ENCODE measurements around the gene ALDH3B2.

The ALDH3B2 gene

DNA sequence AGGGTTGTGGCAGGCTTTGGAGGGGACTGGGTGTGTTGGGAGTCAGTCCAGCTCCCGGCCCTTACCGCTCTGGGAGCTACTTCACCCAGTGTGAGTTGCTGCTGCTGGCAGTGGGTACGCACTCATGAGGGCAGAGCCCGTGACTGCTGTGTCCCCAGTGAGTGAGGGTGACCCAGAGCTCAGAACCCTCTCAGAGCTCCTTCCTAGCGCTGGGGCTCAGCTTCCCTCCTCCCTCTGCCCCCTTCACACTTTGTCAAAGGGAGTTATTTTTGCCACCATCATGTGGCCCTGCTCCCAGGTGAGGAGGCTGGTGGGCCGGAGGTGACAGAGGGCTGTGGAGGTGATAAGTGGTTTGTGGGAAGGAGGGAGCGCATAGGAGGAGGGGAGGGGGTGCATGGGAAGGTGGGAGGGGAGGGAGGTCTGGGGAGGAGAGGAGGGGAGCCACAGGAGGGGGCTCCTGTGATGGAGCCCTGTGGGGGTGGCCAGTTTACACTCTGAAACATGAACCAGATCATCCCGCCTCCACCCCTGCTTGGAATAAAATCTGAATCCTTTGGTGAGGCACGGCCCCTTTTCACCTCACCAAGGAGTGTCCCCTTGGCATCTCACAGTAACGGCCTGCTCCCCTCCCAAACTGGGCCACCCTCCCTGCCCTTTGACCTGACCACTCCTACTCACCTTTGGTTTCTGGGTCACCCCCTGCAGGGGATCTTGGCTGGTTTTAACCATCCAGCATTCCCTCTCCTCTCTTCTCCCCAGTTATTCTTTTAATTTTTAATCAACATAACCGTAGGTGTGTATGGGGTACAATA lies 57.8 kb downstream of the ALDH3B2 start:
- Histone ChIP-seq H3K4me1 (ENCODE audit: control insufficient read depth, insufficient read depth, low read length) (peaks cover 42% of the 10 kb centered on the region), H3K9ac (ENCODE audit: low read length) (peak overlapping the region; percentile 17), H3K27me3 (ENCODE audit: control insufficient read depth, insufficient read depth, low read length) (no peaks in the 10 kb centered on the region; the same call in 1 of the 2 replicates), H3K36me3 (ENCODE audit: control insufficient read depth, insufficient read depth, low read length) (peaks cover 18% of the 10 kb centered on the region), H3K27ac (ENCODE audit: low read depth, low read length) (no peak overlapping the region), H3K4me3 (ENCODE audit: low read depth, low read length) (0 out of 2 replicates have a peak overlapping the region, but pooled peaks have one; percentile 4), H3K9me3 (ENCODE audit: control insufficient read depth, insufficient read depth, low read depth, low read length) (no peaks in the 10 kb centered on the region)

GRCh38 chr11:67615728-67616430 lies 58.5 kb downstream of the ALDH3B2 start:
- Histone ChIP-seq H3K9ac (ENCODE audit: low read length) (peak overlapping the region; percentile 17), H3K27ac (ENCODE audit: low read depth, low read length) (no peak overlapping the region), H3K4me3 (ENCODE audit: low read depth, low read length) (no peak overlapping the region), H3K27me3 (ENCODE audit: control insufficient read depth, insufficient read depth, low read length) (no peaks in the 10 kb centered on the region; the same call in 1 of the 2 replicates), H3K4me1 (ENCODE audit: control insufficient read depth, insufficient read depth, low read length) (peaks cover 42% of the 10 kb centered on the region), H3K9me3 (ENCODE audit: control insufficient read depth, insufficient read depth, low read depth, low read length) (no peaks in the 10 kb centered on the region), H3K36me3 (ENCODE audit: control insufficient read depth, insufficient read depth, low read length) (peaks cover 25% of the 10 kb centered on the region)

DNA sequence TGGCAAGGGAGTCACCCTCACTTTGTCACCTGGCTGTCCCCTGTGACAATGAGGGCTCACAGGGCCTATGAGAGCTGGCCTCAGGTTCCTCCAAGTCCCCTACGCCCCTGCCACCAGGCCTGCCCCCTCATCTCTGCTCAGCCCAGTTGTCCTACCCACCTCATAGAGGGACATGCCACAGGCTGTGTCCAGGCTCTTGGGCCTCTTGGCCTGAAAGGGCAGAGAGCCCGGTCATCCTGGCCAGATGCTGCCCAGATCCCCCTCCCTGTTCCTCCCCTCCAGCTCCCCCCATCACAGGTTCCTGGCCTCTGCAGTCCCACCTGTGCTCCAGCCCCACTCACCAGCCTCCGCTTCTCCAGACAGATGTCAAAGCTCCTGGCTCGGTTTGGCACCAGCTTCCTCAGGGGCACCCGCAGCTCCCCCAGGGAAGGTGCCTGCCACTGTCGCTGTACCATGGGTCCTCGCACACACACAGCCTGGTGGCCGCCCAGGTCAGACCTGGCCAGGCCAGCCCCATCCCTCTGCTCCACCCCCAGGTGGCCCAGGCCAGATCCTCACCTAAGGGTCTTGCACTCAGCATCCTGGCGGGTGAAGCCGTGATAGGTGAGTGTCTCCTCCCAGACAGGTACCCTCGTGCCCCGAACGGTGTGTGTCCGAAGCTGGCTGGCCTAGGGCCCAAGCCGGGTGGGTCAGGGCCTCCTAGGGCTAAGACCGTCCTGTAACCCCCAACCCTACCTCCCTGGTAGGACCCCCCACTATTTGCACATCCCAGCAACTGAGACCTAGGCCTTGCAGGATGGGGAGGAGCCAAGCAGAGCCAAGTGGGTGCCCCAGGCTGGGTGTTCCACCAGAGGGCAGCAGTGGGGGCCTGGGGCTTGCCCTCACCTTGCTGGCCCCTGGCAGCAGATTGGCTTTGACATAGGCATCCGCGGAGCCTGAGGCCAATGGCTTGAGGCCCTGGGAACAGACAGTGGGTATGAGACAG lies 59.4 kb downstream of the ALDH3B2 start:
- Histone ChIP-seq H3K36me3 (ENCODE audit: control insufficient read depth, insufficient read depth, low read length) (peaks cover 34% of the 10 kb centered on the region), H3K27me3 (ENCODE audit: control insufficient read depth, insufficient read depth, low read length) (no peaks in the 10 kb centered on the region; the same call in 1 of the 2 replicates), H3K4me1 (ENCODE audit: control insufficient read depth, insufficient read depth, low read length) (peaks cover 42% of the 10 kb centered on the region), H3K9me3 (ENCODE audit: control insufficient read depth, insufficient read depth, low read depth, low read length) (no peaks in the 10 kb centered on the region), H3K9ac (ENCODE audit: low read length) (no peak overlapping the region), H3K27ac (ENCODE audit: low read depth, low read length) (no peak overlapping the region), H3K4me3 (ENCODE audit: low read depth, low read length) (peak overlapping the region; percentile 37; the same call in 1 of the 2 replicates)

DNA sequence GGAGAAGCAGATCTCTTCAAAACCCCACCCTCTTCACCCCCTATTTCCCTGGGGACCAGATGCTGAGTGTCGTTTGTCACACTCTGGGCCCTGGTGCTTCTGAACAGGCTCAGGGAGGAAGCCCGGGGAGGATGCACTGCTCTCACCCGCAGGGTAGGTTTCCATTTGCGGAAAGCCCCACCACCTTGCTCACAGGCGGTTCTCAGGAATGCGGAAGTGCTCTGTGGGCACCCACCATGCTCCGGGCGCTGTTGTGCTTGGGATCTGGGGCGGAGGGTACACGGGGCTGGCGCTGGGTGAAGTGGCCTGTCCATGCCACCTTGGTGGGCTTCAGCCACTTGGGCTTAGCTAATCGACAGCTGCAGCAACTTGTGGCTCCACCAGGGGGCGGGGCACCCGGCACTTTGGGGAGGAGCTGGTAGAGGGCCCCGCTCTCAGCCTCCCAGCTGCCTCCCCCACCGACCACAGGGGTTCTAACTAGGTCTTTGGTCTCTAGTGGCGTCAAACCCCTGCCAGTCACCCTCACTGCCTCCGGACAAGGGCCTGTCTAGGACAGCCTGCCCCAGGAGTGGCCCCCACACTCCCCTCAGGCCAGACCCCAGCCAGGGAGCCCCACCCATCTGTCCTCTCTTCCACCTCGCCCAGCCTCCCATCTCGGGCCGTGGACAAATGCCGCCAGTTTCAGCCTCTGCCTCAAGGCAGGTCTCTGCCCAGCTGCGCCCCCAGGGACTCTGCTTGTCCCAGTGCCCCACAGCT lies 60.3 kb downstream of the ALDH3B2 start:
- H3K4me3 ChIP-seq (ENCODE audit: low read depth, low read length) = peak overlapping the region; percentile 37
- H3K27me3 ChIP-seq (ENCODE audit: control insufficient read depth, insufficient read depth, low read length) = no peaks in the 10 kb centered on the region; the same call in 1 of the 2 replicates
- peaks cover 42% of the 10 kb centered on the region for H3K36me3 ChIP-seq (ENCODE audit: control insufficient read depth, insufficient read depth, low read length)
- no peaks in the 10 kb centered on the region for H3K9me3 ChIP-seq (ENCODE audit: control insufficient read depth, insufficient read depth, low read depth, low read length)
- no peak overlapping the region; the same call in 1 of the 2 replicates for H3K27ac ChIP-seq (ENCODE audit: low read depth, low read length)
- H3K9ac ChIP-seq (ENCODE audit: low read length) = peak overlapping the region; percentile 4
- peaks cover 42% of the 10 kb centered on the region for H3K4me1 ChIP-seq (ENCODE audit: control insufficient read depth, insufficient read depth, low read length)

GRCh38 chr11:67613313-67613959 lies 61.0 kb downstream of the ALDH3B2 start:
- no peak overlapping the region for H3K27ac ChIP-seq (ENCODE audit: low read depth, low read length)
- H3K4me1 ChIP-seq (ENCODE audit: control insufficient read depth, insufficient read depth, low read length) = peaks cover 42% of the 10 kb centered on the region
- no peaks in the 10 kb centered on the region; the same call in 1 of the 2 replicates for H3K27me3 ChIP-seq (ENCODE audit: control insufficient read depth, insufficient read depth, low read length)
- H3K9me3 ChIP-seq (ENCODE audit: control insufficient read depth, insufficient read depth, low read depth, low read length) = no peaks in the 10 kb centered on the region
- H3K4me3 ChIP-seq (ENCODE audit: low read depth, low read length) = 0 out of 2 replicates have a peak overlapping the region, but pooled peaks have one; percentile 37
- H3K9ac ChIP-seq (ENCODE audit: low read length) = peak overlapping the region; percentile 4
- H3K36me3 ChIP-seq (ENCODE audit: control insufficient read depth, insufficient read depth, low read length) = peaks cover 49% of the 10 kb centered on the region

GRCh38 chr11:67612751-67613150 lies 61.7 kb downstream of the ALDH3B2 start:
- Histone ChIP-seq H3K4me3 (ENCODE audit: low read depth, low read length) (no peak overlapping the region), H3K27me3 (ENCODE audit: control insufficient read depth, insufficient read depth, low read length) (no peaks in the 10 kb centered on the region; the same call in 1 of the 2 replicates), H3K9ac (ENCODE audit: low read length) (no peak overlapping the region), H3K4me1 (ENCODE audit: control insufficient read depth, insufficient read depth, low read length) (peaks cover 40% of the 10 kb centered on the region), H3K27ac (ENCODE audit: low read depth, low read length) (no peak overlapping the region), H3K9me3 (ENCODE audit: control insufficient read depth, insufficient read depth, low read depth, low read length) (no peaks in the 10 kb centered on the region), H3K36me3 (ENCODE audit: control insufficient read depth, insufficient read depth, low read length) (peaks cover 53% of the 10 kb centered on the region)
